ENCODE measurements around the gene COBL.

DNA sequence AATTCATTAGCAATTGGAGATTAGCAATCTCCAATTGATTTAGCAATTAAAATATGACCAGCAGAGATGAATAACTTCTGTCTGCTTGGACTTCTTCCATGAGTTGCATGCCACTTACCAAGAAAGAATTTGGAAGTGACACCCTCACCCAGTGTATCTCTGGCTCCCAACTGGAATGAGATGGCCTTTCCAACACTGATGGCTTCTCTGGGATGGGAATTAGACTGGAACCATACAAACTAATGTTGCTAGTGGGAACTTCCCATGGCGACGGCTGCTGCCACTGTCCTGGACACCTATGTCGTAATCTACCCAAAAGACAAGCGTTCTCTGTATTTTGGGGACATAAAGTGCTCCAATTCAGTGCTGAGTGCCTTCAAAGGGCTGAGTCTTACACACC is 192.3 kb downstream of the COBL start:
- TF ChIP-seq POLR2A (IDR thresholded peaks at IDR 0.05; ENCODE audit: low read depth, low read length) (no peak), EZH2 (IDR thresholded peaks at IDR 0.05; ENCODE audit: borderline replicate concordance, low read depth, low read length, severe bottlenecking) (no peak), MYC (IDR thresholded peaks at IDR 0.05; ENCODE audit: low read depth, low read length) (no peak), POLR2AphosphoS5 (IDR thresholded peaks at IDR 0.05; ENCODE audit: insufficient read depth, low read depth, low read length) (no peak)
- TF ChIP-seq, protein P1, sequence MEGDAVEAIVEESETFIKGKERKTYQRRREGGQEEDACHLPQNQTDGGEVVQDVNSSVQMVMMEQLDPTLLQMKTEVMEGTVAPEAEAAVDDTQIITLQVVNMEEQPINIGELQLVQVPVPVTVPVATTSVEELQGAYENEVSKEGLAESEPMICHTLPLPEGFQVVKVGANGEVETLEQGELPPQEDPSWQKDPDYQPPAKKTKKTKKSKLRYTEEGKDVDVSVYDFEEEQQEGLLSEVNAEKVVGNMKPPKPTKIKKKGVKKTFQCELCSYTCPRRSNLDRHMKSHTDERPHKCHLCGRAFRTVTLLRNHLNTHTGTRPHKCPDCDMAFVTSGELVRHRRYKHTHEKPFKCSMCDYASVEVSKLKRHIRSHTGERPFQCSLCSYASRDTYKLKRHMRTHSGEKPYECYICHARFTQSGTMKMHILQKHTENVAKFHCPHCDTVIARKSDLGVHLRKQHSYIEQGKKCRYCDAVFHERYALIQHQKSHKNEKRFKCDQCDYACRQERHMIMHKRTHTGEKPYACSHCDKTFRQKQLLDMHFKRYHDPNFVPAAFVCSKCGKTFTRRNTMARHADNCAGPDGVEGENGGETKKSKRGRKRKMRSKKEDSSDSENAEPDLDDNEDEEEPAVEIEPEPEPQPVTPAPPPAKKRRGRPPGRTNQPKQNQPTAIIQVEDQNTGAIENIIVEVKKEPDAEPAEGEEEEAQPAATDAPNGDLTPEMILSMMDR (IDR thresholded peaks at IDR 0.05; ENCODE audit: extremely low read depth in 1 of 2, insufficient read depth in 1 of 2, low read depth in 1 of 2, low read length in 2 of 2), result no peak
